HepG2 (cell line): Measurements from ENCODE around the gene MSANTD1. TPM values are rescaled to one million over a fixed set of nuclear protein-coding genes. Genes with fewer than 3 reads are reported as not detected.

Source experiments
- ARID2 ChIP-seq: sonication (generic); formaldehyde crosslinking; IDR thresholded peaks from 2 replicates; pipeline ENCODE4 v1.8.1; 2022; ENCODE audit warnings: mild to moderate bottlenecking, missing genetic modification reagents, borderline replicate concordance
- HNRNPH1 ChIP-seq: fragments of 200-400 bp; formaldehyde crosslinking; optimal IDR thresholded peaks from 2 replicates; pipeline ENCODE3; 2017; ENCODE audit warnings: mild to moderate bottlenecking, low read depth, low read length
- KLF13 ChIP-seq: sonication (generic); formaldehyde crosslinking; IDR thresholded peaks from 2 replicates; pipeline ENCODE4 v1.4.0; 2020; ENCODE audit warnings: mild to moderate bottlenecking, missing genetic modification reagents
- NONO ChIP-seq, 2 experiments: fragments of 450-650 bp in 1 of 2; sonication (generic) in 1 of 2; formaldehyde crosslinking in 1 of 2; IDR thresholded peaks in 1 of 2; conservative IDR thresholded peaks in 1 of 2; 2 replicates each; pipeline versions ENCODE4 v1.6.1 to v1.8.0; 2017 to 2022; ENCODE audit warnings: mild to moderate bottlenecking in 1 of 2, missing genetic modification reagents in 1 of 2, moderate library complexity in 1 of 2
- NRL ChIP-seq: sonication (generic); formaldehyde crosslinking; IDR thresholded peaks from 2 replicates; pipeline ENCODE4 v1.5.0; 2020; ENCODE audit warnings: missing genetic modification reagents, mild to moderate bottlenecking, moderate library complexity, borderline replicate concordance
- POLR2A ChIP-seq, 2 experiments: IDR thresholded peaks; 2 replicates each; pipeline ENCODE4 v1.6.1; 2011; ENCODE audit warnings: low read depth in 2 of 2, low read length in 2 of 2, mild to moderate bottlenecking in 1 of 2, moderate library complexity in 1 of 2; ENCODE audit not compliant: insufficient read depth in 1 of 2
- RXRB ChIP-seq: IDR thresholded peaks from 2 replicates; pipeline ENCODE4 v1.6.1; 2016; ENCODE audit warnings: borderline replicate concordance, missing genetic modification reagents, missing compliant biosample characterization
- SNAPC2 ChIP-seq: sonication (generic); formaldehyde crosslinking; IDR thresholded peaks from 2 replicates; pipeline ENCODE4 v1.8.1; 2022; ENCODE audit warnings: mild to moderate bottlenecking, missing genetic modification reagents
- TARDBP ChIP-seq: sonication (generic); formaldehyde crosslinking; IDR thresholded peaks from 2 replicates; pipeline ENCODE4 v1.8.0; 2022; ENCODE audit warnings: mild to moderate bottlenecking, missing genetic modification reagents
- ZBTB7A ChIP-seq: sonication (generic); formaldehyde crosslinking; IDR thresholded peaks from 2 replicates; pipeline ENCODE4 v1.8.0; 2022; ENCODE audit warnings: mild to moderate bottlenecking, missing genetic modification reagents
- ZC3H13 ChIP-seq: sonication (generic); formaldehyde crosslinking; IDR thresholded peaks from 2 replicates; pipeline ENCODE4 v1.8.1; 2023; ENCODE audit warnings: mild to moderate bottlenecking, missing genetic modification reagents, moderate library complexity
- ZEB1 ChIP-seq: IDR thresholded peaks from 2 replicates; pipeline ENCODE4 v1.6.1; 2012; ENCODE audit warnings: mild to moderate bottlenecking, low read depth, inconsistent platforms; ENCODE audit not compliant: insufficient replicate concordance
- ZMYM3 ChIP-seq: sonication (generic); formaldehyde crosslinking; IDR thresholded peaks from 2 replicates; pipeline ENCODE4 v1.5.1; 2020; ENCODE audit warnings: mild to moderate bottlenecking, missing genetic modification reagents
- ZNF180 ChIP-seq: sonication (generic); formaldehyde crosslinking; IDR thresholded peaks from 2 replicates; pipeline ENCODE4 v1.4.0; 2020; ENCODE audit warnings: low read depth, missing genetic modification reagents, borderline replicate concordance
- ZNF230 ChIP-seq: sonication (generic); formaldehyde crosslinking; IDR thresholded peaks from 2 replicates; pipeline ENCODE4 v1.4.0; 2020; ENCODE audit warnings: mild to moderate bottlenecking, missing genetic modification reagents
- ZNF317 ChIP-seq: sonication (generic); formaldehyde crosslinking; IDR thresholded peaks from 2 replicates; pipeline ENCODE4 v1.5.0; 2020; ENCODE audit warnings: mild to moderate bottlenecking, missing genetic modification reagents
- ZNF777 ChIP-seq: sonication (generic); formaldehyde crosslinking; IDR thresholded peaks from 2 replicates; pipeline ENCODE4 v1.4.0; 2020; ENCODE audit warnings: missing genetic modification reagents
- ZNF839 ChIP-seq: sonication (generic); formaldehyde crosslinking; IDR thresholded peaks from 2 replicates; pipeline ENCODE4 v1.4.0; 2020; ENCODE audit warnings: missing genetic modification reagents, mild to moderate bottlenecking, borderline replicate concordance
- polyA plus RNA-seq, 8 experiments: library from polyadenylated mRNA; depleted of rRNA in 3 of 8; stranded (reverse) in 7 of 8; unstranded in 1 of 8; fragments of >200 nt; fragmentation: Illumina TruSeq in 4 of 8; extraction: Trizol in 4 of 8; gene quantifications; 2 replicates each; pipeline versions ENCODE4 v1.2.1 to v1.2.3, GENCODE V29; 2011 to 2016; ENCODE audit warnings: low read depth in 4 of 8, missing spikeins in 1 of 8, mixed read lengths in 1 of 8; ENCODE audit not compliant: insufficient read depth in 1 of 8
- total RNA-seq, 5 experiments: library from RNA; depleted of rRNA; stranded (reverse); fragments of >200 nt; fragmentation: Illumina TruSeq; extraction: Trizol; gene quantifications; 2 replicates each; pipeline ENCODE4 v1.2.3, GENCODE V29; 2016; ENCODE audit warnings: low read depth in 1 of 5
- TF ChIP-seq, protein P1 (sequence below): sonication (generic); formaldehyde crosslinking; IDR thresholded peaks from 2 replicates; pipeline ENCODE4 v1.8.0; 2022; ENCODE audit warnings: mild to moderate bottlenecking, missing genetic modification reagents
- TF ChIP-seq, protein P2 (sequence below): IDR thresholded peaks from 2 replicates; pipeline ENCODE4 v1.6.1; 2016; ENCODE audit warnings: missing compliant biosample characterization, missing genetic modification reagents, borderline replicate concordance
- TF ChIP-seq, protein P3 (sequence below): sonication (generic); formaldehyde crosslinking; IDR thresholded peaks from 2 replicates; pipeline ENCODE4 v1.5.0; 2020; ENCODE audit warnings: missing genetic modification reagents
- TF ChIP-seq, protein P4 (sequence below): sonication (generic); formaldehyde crosslinking; IDR thresholded peaks from 2 replicates; pipeline ENCODE4 v1.8.1; 2023; ENCODE audit warnings: mild to moderate bottlenecking, missing genetic modification reagents
- TF ChIP-seq, protein P5 (sequence below): sonication (generic); formaldehyde crosslinking; IDR thresholded peaks from 2 replicates; pipeline ENCODE4 v1.4.0; 2020; ENCODE audit warnings: missing genetic modification reagents

The MSANTD1 gene
- total and polyA plus RNA-seq, 2 of the 13 experiments (the other 11 are each of a cell fraction or from before 2014, with no cell fraction given): 0.22 to 0.40 TPM

DNA sequence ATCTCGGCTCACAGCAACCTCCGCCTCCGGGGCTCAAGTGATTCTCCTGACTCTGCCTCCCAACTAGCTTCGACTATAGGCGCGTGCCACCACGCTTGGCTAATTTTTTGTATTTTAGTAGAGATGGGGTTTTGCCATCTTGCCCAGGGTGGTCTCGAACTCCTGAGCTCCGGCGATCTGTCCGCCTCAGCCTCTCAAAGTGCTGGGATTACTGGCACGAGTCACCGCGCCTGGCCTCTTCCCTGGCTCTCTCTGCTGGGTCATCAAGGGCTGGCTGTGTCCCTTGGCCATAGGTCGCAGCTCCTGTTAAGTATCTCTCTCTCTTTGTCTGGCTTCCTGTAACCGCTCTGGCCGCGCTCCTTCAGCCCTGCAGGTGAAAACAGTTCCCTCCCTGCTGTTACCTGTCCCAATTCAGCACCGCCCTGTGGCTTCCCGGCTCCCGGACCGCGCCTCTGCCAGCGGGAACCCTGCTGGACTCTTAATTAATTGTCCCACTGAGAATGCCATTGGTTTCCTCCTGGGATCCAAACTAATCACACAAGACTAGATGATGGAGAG is 42.5 kb downstream of the MSANTD1 start (continued):
- TF ChIP-seq, protein P1, sequence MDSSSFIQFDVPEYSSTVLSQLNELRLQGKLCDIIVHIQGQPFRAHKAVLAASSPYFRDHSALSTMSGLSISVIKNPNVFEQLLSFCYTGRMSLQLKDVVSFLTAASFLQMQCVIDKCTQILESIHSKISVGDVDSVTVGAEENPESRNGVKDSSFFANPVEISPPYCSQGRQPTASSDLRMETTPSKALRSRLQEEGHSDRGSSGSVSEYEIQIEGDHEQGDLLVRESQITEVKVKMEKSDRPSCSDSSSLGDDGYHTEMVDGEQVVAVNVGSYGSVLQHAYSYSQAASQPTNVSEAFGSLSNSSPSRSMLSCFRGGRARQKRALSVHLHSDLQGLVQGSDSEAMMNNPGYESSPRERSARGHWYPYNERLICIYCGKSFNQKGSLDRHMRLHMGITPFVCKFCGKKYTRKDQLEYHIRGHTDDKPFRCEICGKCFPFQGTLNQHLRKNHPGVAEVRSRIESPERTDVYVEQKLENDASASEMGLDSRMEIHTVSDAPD (CRISPR knock-in tag): 0 out of 2 replicates have a peak, but pooled peaks have one; percentile 37
- TF ChIP-seq, protein P2, sequence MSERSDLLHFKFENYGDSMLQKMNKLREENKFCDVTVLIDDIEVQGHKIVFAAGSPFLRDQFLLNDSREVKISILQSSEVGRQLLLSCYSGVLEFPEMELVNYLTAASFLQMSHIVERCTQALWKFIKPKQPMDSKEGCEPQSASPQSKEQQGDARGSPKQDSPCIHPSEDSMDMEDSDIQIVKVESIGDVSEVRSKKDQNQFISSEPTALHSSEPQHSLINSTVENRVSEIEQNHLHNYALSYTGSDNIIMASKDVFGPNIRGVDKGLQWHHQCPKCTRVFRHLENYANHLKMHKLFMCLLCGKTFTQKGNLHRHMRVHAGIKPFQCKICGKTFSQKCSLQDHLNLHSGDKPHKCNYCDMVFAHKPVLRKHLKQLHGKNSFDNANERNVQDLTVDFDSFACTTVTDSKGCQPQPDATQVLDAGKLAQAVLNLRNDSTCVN (CRISPR knock-in tag): no peak
- no peak for TF ChIP-seq ZC3H13 (CRISPR knock-in tag)
- no peak for TF ChIP-seq ZNF777
- 0 out of 2 replicates have a peak, but pooled peaks have one; percentile 17 for TF ChIP-seq RXRB (CRISPR knock-in tag)
- 0 out of 2 replicates have a peak, but pooled peaks have one; percentile 23 for TF ChIP-seq ZNF839 (CRISPR knock-in tag)
- TF ChIP-seq NRL (CRISPR knock-in tag): peak; percentile 38; the same call in 1 of the 2 replicates
- 0 out of 2 replicates have a peak, but pooled peaks have one; percentile 69 for TF ChIP-seq ARID2 (CRISPR knock-in tag)
- 0 out of 2 replicates have a peak, but pooled peaks have one; percentile 27 for TF ChIP-seq SNAPC2
- TF ChIP-seq POLR2A (IDR thresholded peaks at IDR 0.05; ENCODE audit: insufficient read depth in 1 of 2, low read depth in 2 of 2, low read length in 2 of 2): no peak
- TF ChIP-seq HNRNPH1: no peak
- TF ChIP-seq ZMYM3: no peak
- TF ChIP-seq, protein P3, sequence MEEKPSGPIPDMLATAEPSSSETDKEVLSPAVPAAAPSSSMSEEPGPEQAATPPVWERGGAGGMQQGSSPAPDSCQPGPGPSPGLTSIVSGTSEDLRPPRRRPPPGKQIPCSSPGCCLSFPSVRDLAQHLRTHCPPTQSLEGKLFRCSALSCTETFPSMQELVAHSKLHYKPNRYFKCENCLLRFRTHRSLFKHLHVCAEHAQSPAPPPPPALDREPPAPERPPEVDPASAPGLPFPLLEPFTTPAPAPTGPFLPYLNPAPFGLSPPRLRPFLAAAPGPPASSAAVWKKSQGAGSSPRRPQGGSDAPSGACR (CRISPR knock-in tag): no peak; the same call in 1 of the 2 replicates
- TF ChIP-seq ZEB1: peak; percentile 39
- no peak for TF ChIP-seq ZNF230 (CRISPR knock-in tag)
- TF ChIP-seq, protein P4, sequence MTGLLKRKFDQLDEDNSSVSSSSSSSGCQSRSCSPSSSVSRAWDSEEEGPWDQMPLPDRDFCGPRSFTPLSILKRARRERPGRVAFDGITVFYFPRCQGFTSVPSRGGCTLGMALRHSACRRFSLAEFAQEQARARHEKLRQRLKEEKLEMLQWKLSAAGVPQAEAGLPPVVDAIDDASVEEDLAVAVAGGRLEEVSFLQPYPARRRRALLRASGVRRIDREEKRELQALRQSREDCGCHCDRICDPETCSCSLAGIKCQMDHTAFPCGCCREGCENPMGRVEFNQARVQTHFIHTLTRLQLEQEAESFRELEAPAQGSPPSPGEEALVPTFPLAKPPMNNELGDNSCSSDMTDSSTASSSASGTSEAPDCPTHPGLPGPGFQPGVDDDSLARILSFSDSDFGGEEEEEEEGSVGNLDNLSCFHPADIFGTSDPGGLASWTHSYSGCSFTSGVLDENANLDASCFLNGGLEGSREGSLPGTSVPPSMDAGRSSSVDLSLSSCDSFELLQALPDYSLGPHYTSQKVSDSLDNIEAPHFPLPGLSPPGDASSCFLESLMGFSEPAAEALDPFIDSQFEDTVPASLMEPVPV: 0 out of 2 replicates have a peak, but pooled peaks have one; percentile 37
- no peak for TF ChIP-seq ZBTB7A (CRISPR knock-in tag)
- no peak for TF ChIP-seq NONO (IDR thresholded peaks at IDR 0.05)
- TF ChIP-seq NONO (CRISPR knock-in tag; conservative IDR thresholded peaks at IDR 0.05): no peak
- TF ChIP-seq, protein P5, sequence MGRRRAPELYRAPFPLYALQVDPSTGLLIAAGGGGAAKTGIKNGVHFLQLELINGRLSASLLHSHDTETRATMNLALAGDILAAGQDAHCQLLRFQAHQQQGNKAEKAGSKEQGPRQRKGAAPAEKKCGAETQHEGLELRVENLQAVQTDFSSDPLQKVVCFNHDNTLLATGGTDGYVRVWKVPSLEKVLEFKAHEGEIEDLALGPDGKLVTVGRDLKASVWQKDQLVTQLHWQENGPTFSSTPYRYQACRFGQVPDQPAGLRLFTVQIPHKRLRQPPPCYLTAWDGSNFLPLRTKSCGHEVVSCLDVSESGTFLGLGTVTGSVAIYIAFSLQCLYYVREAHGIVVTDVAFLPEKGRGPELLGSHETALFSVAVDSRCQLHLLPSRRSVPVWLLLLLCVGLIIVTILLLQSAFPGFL (CRISPR knock-in tag): no peak
- 0 out of 2 replicates have a peak, but pooled peaks have one; percentile 19 for TF ChIP-seq ZNF317
- 0 out of 2 replicates have a peak, but pooled peaks have one; percentile 24 for TF ChIP-seq TARDBP (CRISPR knock-in tag)
- no peak for TF ChIP-seq KLF13 (CRISPR knock-in tag)
- no peak for TF ChIP-seq ZNF180 (CRISPR knock-in tag)
